Natural killer cell treated with Interleukin-12 subunit alpha and Interleukin-12 subunit beta and Interleukin-15 and Interleukin-18, amount 100 ng/mL, for 72 hours (primary cell): ENCODE results near the gene WSB2. TPM values are rescaled to one million over a fixed set of nuclear protein-coding genes. Genes with fewer than 3 reads are reported as not detected.
"Not testable (repeated sequence)": the region's sequence is repeated elsewhere in the genome, so short reads cannot be mapped to it uniquely, and the experiment has no call there.

Experiments used
- ATAC-seq, 2 donors: fragments of 150-1000 bp; cut with Tn5 transposase in 1 of 2; sonication (Bioruptor Pico), chemical (Tn5 transposase) in 1 of 2; 2 replicates each; pipeline ENCODE4 v1.10.0; 2021
- DNase-seq: peaks from one replicate; pipeline ENCODE4 v3.0.0; 2022; ENCODE audit warnings: low spot score
- H3K27ac Mint-ChIP-seq, 2 donors: 1 replicate in 1 of 2; 2 replicates in 1 of 2; pipeline ENCODE4 v1.8.0; 2022; ENCODE audit warnings: mixed read lengths in 2 of 2, mild to moderate bottlenecking in 1 of 2, moderate library complexity in 1 of 2
- H3K27me3 Mint-ChIP-seq, 2 donors: 1 replicate in 1 of 2; 2 replicates in 1 of 2; pipeline ENCODE4 v1.8.0; 2022; ENCODE audit warnings: mixed read lengths in 2 of 2
- H3K36me3 Mint-ChIP-seq: one replicate; pipeline ENCODE4 v1.8.0; 2022; ENCODE audit warnings: mixed read lengths
- H3K4me1 Mint-ChIP-seq, 2 donors: 1 replicate in 1 of 2; 2 replicates in 1 of 2; pipeline ENCODE4 v1.8.0; 2022; ENCODE audit warnings: low read depth in 2 of 2, mixed read lengths in 2 of 2, mild to moderate bottlenecking in 1 of 2
- H3K4me3 Mint-ChIP-seq: one replicate; pipeline ENCODE4 v1.8.0; 2022; ENCODE audit warnings: mixed read lengths
- H3K9me3 Mint-ChIP-seq: 2 replicates; pipeline ENCODE4 v1.8.0; 2022; ENCODE audit warnings: mixed read lengths
- total RNA-seq, 2 donors: library from RNA; stranded (reverse); gene quantifications; one replicate each; pipeline ENCODE4 v1.2.3, GENCODE V29; 2022

The WSB2 gene
- total RNA-seq, 2 donors from 2014 or later, result 52.3 to 62.0 TPM

- peak overlapping the region; percentile 79 to 81 for H3K27ac Mint-ChIP-seq
Measured at GRCh38 chr12:118035190-118036041, 25.6 kb downstream of the WSB2 start.

GRCh38 chr12:118034429-118035189, 26.4 kb downstream of the WSB2 start:
- Mint-ChIP-seq H3K27me3 (no peaks in the 10 kb centered on the region), H3K36me3 (peaks cover 40% of the 10 kb centered on the region), H3K9me3 (no peaks in the 10 kb centered on the region), H3K4me1 (peaks cover 0 to 19% of the 10 kb centered on the region in 2 donors), H3K4me3 (peak overlapping the region; percentile 54), H3K27ac (peak overlapping the region; percentile 79 to 81)
- DNase-seq (no peak), ATAC-seq (no peak)

More at GRCh38 chr12:118035190-118036041, 25.6 kb downstream of the WSB2 start:
- DNase-seq (no peak), ATAC-seq (peak; percentile 36 to 83)
- Mint-ChIP-seq H3K9me3 (no peaks in the 10 kb centered on the region), H3K4me1 (peaks cover 0 to 19% of the 10 kb centered on the region in 2 donors), H3K36me3 (peaks cover 40% of the 10 kb centered on the region), H3K4me3 (peak overlapping the region; percentile 43), H3K27me3 (no peaks in the 10 kb centered on the region)

- H3K36me3 Mint-ChIP-seq, result peaks cover 33% of the 10 kb centered on the region
- ATAC-seq (no peak), DNase-seq (no peak)
- H3K27ac Mint-ChIP-seq, result peak overlapping the region in 1 of 2 donors; percentile 81
- H3K27me3 Mint-ChIP-seq, result no peaks in the 10 kb centered on the region
- peak overlapping the region; percentile 54 for H3K4me3 Mint-ChIP-seq
- H3K9me3 Mint-ChIP-seq, result no peaks in the 10 kb centered on the region
- peaks cover 0 to 19% of the 10 kb centered on the region in 2 donors for H3K4me1 Mint-ChIP-seq
Measured at GRCh38 chr12:118033902-118034301, 27.1 kb downstream of the WSB2 start.

- Mint-ChIP-seq H3K4me3 (no peak overlapping the region), H3K36me3 (peaks cover 33% of the 10 kb centered on the region)
Measured at GRCh38 chr12:118033323-118033722, 27.7 kb downstream of the WSB2 start.

GRCh38 chr12:118032188-118032587, 28.8 kb downstream of the WSB2 start:
- no peaks in the 10 kb centered on the region for H3K27me3 Mint-ChIP-seq
- no peaks in the 10 kb centered on the region for H3K9me3 Mint-ChIP-seq
- ATAC-seq (no peak), DNase-seq (no peak)
- no peak overlapping the region for H3K27ac Mint-ChIP-seq
- no peak overlapping the region for H3K4me3 Mint-ChIP-seq
- peaks cover 0 to 19% of the 10 kb centered on the region in 2 donors for H3K4me1 Mint-ChIP-seq
- H3K36me3 Mint-ChIP-seq, result peaks cover 33% of the 10 kb centered on the region

More at GRCh38 chr12:118033323-118033722, 27.7 kb downstream of the WSB2 start:
- Mint-ChIP-seq H3K9me3 (no peaks in the 10 kb centered on the region), H3K27me3 (no peaks in the 10 kb centered on the region), H3K27ac (peak overlapping the region in 1 of 2 donors; percentile 81), H3K4me1 (peaks cover 0 to 19% of the 10 kb centered on the region in 2 donors)
- ATAC-seq, result no peak
- no peak for DNase-seq

- DNase-seq, result no peak
- peaks cover 0 to 2% of the 10 kb centered on the region in 2 donors for H3K4me1 Mint-ChIP-seq
- no peaks in the 10 kb centered on the region for H3K9me3 Mint-ChIP-seq
- H3K4me3 Mint-ChIP-seq, result no peak overlapping the region
- no peak for ATAC-seq
- no peaks in the 10 kb centered on the region for H3K27me3 Mint-ChIP-seq
- H3K27ac Mint-ChIP-seq, result no peak overlapping the region
- H3K36me3 Mint-ChIP-seq, result peaks cover 10% of the 10 kb centered on the region
Measured at GRCh38 chr12:118029166-118029565, 31.8 kb downstream of the WSB2 start.

GRCh38 chr12:118025168-118025567, 35.8 kb downstream of the WSB2 start:
- Mint-ChIP-seq H3K27me3 (no peaks in the 10 kb centered on the region), H3K36me3 (peaks cover 16% of the 10 kb centered on the region), H3K27ac (no peak overlapping the region), H3K4me3 (no peak overlapping the region), H3K9me3 (no peaks in the 10 kb centered on the region), H3K4me1 (peaks cover 4% of the 10 kb centered on the region in 2 donors)
- ATAC-seq (no peak), DNase-seq (no peak)

- DNase-seq (no peak), ATAC-seq (no peak)
- Mint-ChIP-seq H3K36me3 (peaks cover 16% of the 10 kb centered on the region), H3K4me1 (peaks cover 4% of the 10 kb centered on the region in 2 donors), H3K27me3 (no peaks in the 10 kb centered on the region), H3K9me3 (no peaks in the 10 kb centered on the region), H3K27ac (no peak overlapping the region), H3K4me3 (no peak overlapping the region)
Measured at GRCh38 chr12:118023301-118023860, 37.6 kb downstream of the WSB2 start.

GRCh38 chr12:118022728-118023109, 38.3 kb downstream of the WSB2 start:
- Mint-ChIP-seq H3K4me3 (no peak overlapping the region), H3K27ac (no peak overlapping the region), H3K4me1 (peaks cover 9 to 10% of the 10 kb centered on the region in 2 donors), H3K9me3 (no peaks in the 10 kb centered on the region), H3K27me3 (no peaks in the 10 kb centered on the region), H3K36me3 (peaks cover 21% of the 10 kb centered on the region)
- DNase-seq, result no peak
- ATAC-seq, result no peak

- Mint-ChIP-seq H3K36me3 (peaks cover 21% of the 10 kb centered on the region), H3K4me1 (peaks cover 11 to 15% of the 10 kb centered on the region in 2 donors), H3K27ac (peak overlapping the region in 1 of 2 donors; percentile 28)
- ATAC-seq, H3K9me3 Mint-ChIP-seq, DNase-seq, H3K27me3 Mint-ChIP-seq, H3K4me3 Mint-ChIP-seq: not testable (repeated sequence)
Measured at GRCh38 chr12:118022097-118022727, 38.8 kb downstream of the WSB2 start.

GRCh38 chr12:118020036-118020435, 40.9 kb downstream of the WSB2 start:
- ATAC-seq, result no peak
- H3K9me3 Mint-ChIP-seq, result no peaks in the 10 kb centered on the region
- peaks cover 17 to 23% of the 10 kb centered on the region in 2 donors for H3K4me1 Mint-ChIP-seq
- no peak for DNase-seq
- H3K4me3 Mint-ChIP-seq, result no peak overlapping the region
- no peak overlapping the region for H3K27ac Mint-ChIP-seq
- H3K36me3 Mint-ChIP-seq, result peaks cover 21% of the 10 kb centered on the region
- H3K27me3 Mint-ChIP-seq, result no peaks in the 10 kb centered on the region

GRCh38 chr12:118017926-118018325, 43.1 kb downstream of the WSB2 start:
- Mint-ChIP-seq H3K27ac (peak overlapping the region; percentile 83 to 89), H3K36me3 (peaks cover 21% of the 10 kb centered on the region), H3K27me3 (peaks cover 0 to 4% of the 10 kb centered on the region in 2 donors), H3K4me3 (peak overlapping the region; percentile 97), H3K9me3 (no peaks in the 10 kb centered on the region), H3K4me1 (peaks cover 16 to 23% of the 10 kb centered on the region in 2 donors)
- DNase-seq, result no peak
- no peak for ATAC-seq
